HepG2 (cell line): Measurements from ENCODE around the gene SIT1. TPM values are rescaled to one million over a fixed set of nuclear protein-coding genes. Genes with fewer than 3 reads are reported as not detected.
A peak's percentile ranks its signal among the peaks of the same experiment; 100 is the strongest.

Experiments
- CC2D1A ChIP-seq: sonication (generic); formaldehyde crosslinking; IDR thresholded peaks from 2 replicates; pipeline ENCODE4 v1.8.1; 2023; ENCODE audit warnings: mild to moderate bottlenecking, missing genetic modification reagents
- CHD2 ChIP-seq: IDR thresholded peaks from 2 replicates; pipeline ENCODE4 v1.6.1; 2011; ENCODE audit warnings: low read depth, low read length, improper control_type of control experiment
- FOXM1 ChIP-seq: sonication (generic); formaldehyde crosslinking; IDR thresholded peaks from 2 replicates; pipeline ENCODE4 v1.5.0; 2020; ENCODE audit warnings: missing genetic modification reagents
- FOXP1 ChIP-seq, 2 experiments: fragments of 450-650 bp in 1 of 2; IDR thresholded peaks; 2 replicates each; pipeline ENCODE4 v1.6.1; 2017 to 2018; ENCODE audit warnings: antibody characterized with exemption in 1 of 2
- HCFC1 ChIP-seq: fragments of 150-350 bp; IDR thresholded peaks from 2 replicates; pipeline ENCODE4 v1.6.1; 2014; ENCODE audit warnings: low read depth, low read length
- HNF4G ChIP-seq, 2 experiments: sonication (generic) in 1 of 2; formaldehyde crosslinking in 1 of 2; IDR thresholded peaks; 2 replicates each; pipeline versions ENCODE4 v1.4.0 to v1.6.1; 2011 to 2020; ENCODE audit warnings: borderline replicate concordance in 2 of 2, low read depth in 2 of 2, mild to moderate bottlenecking in 2 of 2, low read length in 1 of 2, missing genetic modification reagents in 1 of 2, moderate library complexity in 1 of 2
- KAT7 ChIP-seq: IDR thresholded peaks from 2 replicates; pipeline ENCODE4 v1.6.1; 2018; ENCODE audit warnings: borderline replicate concordance, missing compliant biosample characterization
- MED1 ChIP-seq: sonication (generic); formaldehyde crosslinking; IDR thresholded peaks from 2 replicates; pipeline ENCODE4 v1.4.0; 2020; ENCODE audit warnings: missing genetic modification reagents
- NR2C2 ChIP-seq: sonication (generic); formaldehyde crosslinking; IDR thresholded peaks from 2 replicates; pipeline ENCODE4 v1.4.0; 2020; ENCODE audit warnings: missing genetic modification reagents, mild to moderate bottlenecking, moderate library complexity, borderline replicate concordance
- POLR2G ChIP-seq: fragments of 200-400 bp; formaldehyde crosslinking; IDR thresholded peaks from 2 replicates; pipeline ENCODE4 v1.6.1; 2018; ENCODE audit warnings: mild to moderate bottlenecking, low read depth, low read length, moderate library complexity
- RORA ChIP-seq: sonication (generic); formaldehyde crosslinking; IDR thresholded peaks from 2 replicates; pipeline ENCODE4 v1.5.0; 2020; ENCODE audit warnings: mild to moderate bottlenecking, missing genetic modification reagents, moderate library complexity
- SSRP1 ChIP-seq: IDR thresholded peaks from 2 replicates; pipeline ENCODE4 v1.6.1; 2016; ENCODE audit warnings: control low read depth
- TGIF2 ChIP-seq: IDR thresholded peaks from 2 replicates; pipeline ENCODE4 v1.6.1; 2016; ENCODE audit warnings: control low read depth, missing compliant biosample characterization
- YEATS4 ChIP-seq: sonication (generic); formaldehyde crosslinking; IDR thresholded peaks from 2 replicates; pipeline ENCODE4 v1.4.0; 2020; ENCODE audit warnings: missing genetic modification reagents, borderline replicate concordance
- ZNF282 ChIP-seq: fragments of 450-650 bp; IDR thresholded peaks from 2 replicates; pipeline ENCODE4 v1.6.1; 2018; ENCODE audit not compliant: partially characterized antibody
- ZNF891 ChIP-seq: sonication (generic); formaldehyde crosslinking; IDR thresholded peaks from 2 replicates; pipeline ENCODE4 v1.5.0; 2020; ENCODE audit warnings: mild to moderate bottlenecking, missing genetic modification reagents
- polyA plus RNA-seq, 8 experiments: library from polyadenylated mRNA; depleted of rRNA in 3 of 8; stranded (reverse) in 7 of 8; unstranded in 1 of 8; fragments of >200 nt; fragmentation: Illumina TruSeq in 4 of 8; extraction: Trizol in 4 of 8; gene quantifications; 2 replicates each; pipeline versions ENCODE4 v1.2.1 to v1.2.3, GENCODE V29; 2011 to 2016; ENCODE audit warnings: low read depth in 4 of 8, missing spikeins in 1 of 8, mixed read lengths in 1 of 8; ENCODE audit not compliant: insufficient read depth in 1 of 8
- total RNA-seq, 5 experiments: library from RNA; depleted of rRNA; stranded (reverse); fragments of >200 nt; fragmentation: Illumina TruSeq; extraction: Trizol; gene quantifications; 2 replicates each; pipeline ENCODE4 v1.2.3, GENCODE V29; 2016; ENCODE audit warnings: low read depth in 1 of 5
- TF ChIP-seq, protein P1 (sequence below): sonication (generic); IDR thresholded peaks from 2 replicates; pipeline ENCODE4 v1.6.1; 2016; ENCODE audit warnings: low read depth, borderline replicate concordance
- TF ChIP-seq, protein P2 (sequence below): sonication (generic); formaldehyde crosslinking; IDR thresholded peaks from 2 replicates; pipeline ENCODE4 v1.4.0; 2020; ENCODE audit warnings: low read depth, mild to moderate bottlenecking, missing genetic modification reagents
- TF ChIP-seq, protein P3 (sequence below): sonication (generic); formaldehyde crosslinking; IDR thresholded peaks from 2 replicates; pipeline ENCODE4 v1.4.0; 2020; ENCODE audit warnings: missing genetic modification reagents
- TF ChIP-seq, protein P4 (sequence below): IDR thresholded peaks from 2 replicates; pipeline ENCODE4 v1.6.1; 2016; ENCODE audit warnings: low read depth, borderline replicate concordance
- TF ChIP-seq, protein P5 (sequence below): sonication (generic); formaldehyde crosslinking; IDR thresholded peaks from 2 replicates; pipeline ENCODE4 v1.5.0; 2020; ENCODE audit warnings: missing genetic modification reagents

The SIT1 gene
- total and polyA plus RNA-seq, 2 of the 13 experiments (the other 11 are each of a cell fraction or from before 2014, with no cell fraction given) = 0.09 to 6.7 TPM

DNA sequence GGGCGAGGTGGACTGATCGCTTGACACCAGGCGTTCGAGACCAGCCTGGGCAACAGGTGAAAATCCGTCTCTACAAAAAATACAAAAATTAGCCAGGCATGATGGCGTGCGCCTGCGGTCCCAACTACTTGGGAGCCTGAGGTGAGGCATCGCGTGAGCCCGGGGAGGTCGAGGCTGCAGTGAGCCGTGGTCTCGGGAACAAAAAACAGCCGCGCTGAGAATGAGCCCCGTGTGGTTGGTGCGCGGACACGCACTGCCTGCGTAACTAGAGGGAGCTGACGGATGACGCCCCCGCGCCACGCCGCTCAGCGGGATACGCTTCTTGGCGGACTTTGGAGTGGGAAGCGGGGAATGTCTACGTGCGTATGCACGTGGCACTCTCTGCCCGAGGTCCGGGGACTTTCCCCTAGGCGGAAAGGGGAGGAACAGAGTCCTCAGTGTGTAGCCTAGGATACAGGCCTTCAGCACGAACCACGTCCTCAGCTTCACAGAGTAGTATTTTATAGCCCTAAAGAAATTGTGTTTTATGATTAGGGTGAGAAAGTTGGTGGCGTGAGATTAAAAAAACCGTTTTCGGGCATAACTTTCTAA is 6.9 kb upstream of the SIT1 start, which contains the start of gene RMRP (continued):
- TF ChIP-seq, protein P1, sequence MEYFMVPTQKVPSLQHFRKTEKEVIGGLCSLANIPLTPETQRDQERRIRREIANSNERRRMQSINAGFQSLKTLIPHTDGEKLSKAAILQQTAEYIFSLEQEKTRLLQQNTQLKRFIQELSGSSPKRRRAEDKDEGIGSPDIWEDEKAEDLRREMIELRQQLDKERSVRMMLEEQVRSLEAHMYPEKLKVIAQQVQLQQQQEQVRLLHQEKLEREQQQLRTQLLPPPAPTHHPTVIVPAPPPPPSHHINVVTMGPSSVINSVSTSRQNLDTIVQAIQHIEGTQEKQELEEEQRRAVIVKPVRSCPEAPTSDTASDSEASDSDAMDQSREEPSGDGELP = peak; percentile 61
- TF ChIP-seq MED1 (peak; percentile 97), ZNF891 (CRISPR knock-in tag) (peak; percentile 86; the same call in 1 of the 2 replicates), TGIF2 (CRISPR knock-in tag) (peak; percentile 78), HCFC1 (no peak), SSRP1 (CRISPR knock-in tag) (peak; percentile 99), CHD2 (peak; percentile 64; the same call in 1 of the 2 replicates), KAT7 (CRISPR knock-in tag) (peak; percentile 78; the same call in 1 of the 2 replicates), NR2C2 (CRISPR knock-in tag) (no peak), YEATS4 (CRISPR knock-in tag) (peak; percentile 98), RORA (CRISPR knock-in tag) (no peak), CC2D1A (CRISPR knock-in tag) (peak; percentile 99), FOXM1 (CRISPR knock-in tag) (peak; percentile 84; the same call in 1 of the 2 replicates), FOXP1 (IDR thresholded peaks at IDR 0.05) (no peak), FOXP1 (CRISPR knock-in tag; IDR thresholded peaks at IDR 0.05) (no peak), POLR2G (no peak), ZNF282 (no peak), HNF4G (IDR thresholded peaks at IDR 0.05; ENCODE audit: borderline replicate concordance, low read depth, low read length) (peak; percentile 90), HNF4G (CRISPR knock-in tag; IDR thresholded peaks at IDR 0.05; ENCODE audit: borderline replicate concordance, low read depth) (peak; percentile 93)
- TF ChIP-seq, protein P2, sequence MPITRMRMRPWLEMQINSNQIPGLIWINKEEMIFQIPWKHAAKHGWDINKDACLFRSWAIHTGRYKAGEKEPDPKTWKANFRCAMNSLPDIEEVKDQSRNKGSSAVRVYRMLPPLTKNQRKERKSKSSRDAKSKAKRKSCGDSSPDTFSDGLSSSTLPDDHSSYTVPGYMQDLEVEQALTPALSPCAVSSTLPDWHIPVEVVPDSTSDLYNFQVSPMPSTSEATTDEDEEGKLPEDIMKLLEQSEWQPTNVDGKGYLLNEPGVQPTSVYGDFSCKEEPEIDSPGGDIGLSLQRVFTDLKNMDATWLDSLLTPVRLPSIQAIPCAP (CRISPR knock-in tag) = no peak
- TF ChIP-seq, protein P3, sequence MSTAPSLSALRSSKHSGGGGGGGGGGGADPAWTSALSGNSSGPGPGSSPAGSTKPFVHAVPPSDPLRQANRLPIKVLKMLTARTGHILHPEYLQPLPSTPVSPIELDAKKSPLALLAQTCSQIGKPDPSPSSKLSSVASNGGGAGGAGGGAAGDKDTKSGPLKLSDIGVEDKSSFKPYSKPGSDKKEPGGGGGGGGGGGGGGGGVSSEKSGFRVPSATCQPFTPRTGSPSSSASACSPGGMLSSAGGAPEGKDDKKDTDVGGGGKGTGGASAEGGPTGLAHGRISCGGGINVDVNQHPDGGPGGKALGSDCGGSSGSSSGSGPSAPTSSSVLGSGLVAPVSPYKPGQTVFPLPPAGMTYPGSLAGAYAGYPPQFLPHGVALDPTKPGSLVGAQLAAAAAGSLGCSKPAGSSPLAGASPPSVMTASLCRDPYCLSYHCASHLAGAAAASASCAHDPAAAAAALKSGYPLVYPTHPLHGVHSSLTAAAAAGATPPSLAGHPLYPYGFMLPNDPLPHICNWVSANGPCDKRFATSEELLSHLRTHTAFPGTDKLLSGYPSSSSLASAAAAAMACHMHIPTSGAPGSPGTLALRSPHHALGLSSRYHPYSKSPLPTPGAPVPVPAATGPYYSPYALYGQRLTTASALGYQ (CRISPR knock-in tag) = peak; percentile 85
- TF ChIP-seq, protein P4, sequence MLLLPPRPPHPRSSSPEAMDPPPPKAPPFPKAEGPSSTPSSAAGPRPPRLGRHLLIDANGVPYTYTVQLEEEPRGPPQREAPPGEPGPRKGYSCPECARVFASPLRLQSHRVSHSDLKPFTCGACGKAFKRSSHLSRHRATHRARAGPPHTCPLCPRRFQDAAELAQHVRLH (CRISPR knock-in tag) = peak; percentile 97; the same call in 1 of the 2 replicates
- TF ChIP-seq, protein P5, sequence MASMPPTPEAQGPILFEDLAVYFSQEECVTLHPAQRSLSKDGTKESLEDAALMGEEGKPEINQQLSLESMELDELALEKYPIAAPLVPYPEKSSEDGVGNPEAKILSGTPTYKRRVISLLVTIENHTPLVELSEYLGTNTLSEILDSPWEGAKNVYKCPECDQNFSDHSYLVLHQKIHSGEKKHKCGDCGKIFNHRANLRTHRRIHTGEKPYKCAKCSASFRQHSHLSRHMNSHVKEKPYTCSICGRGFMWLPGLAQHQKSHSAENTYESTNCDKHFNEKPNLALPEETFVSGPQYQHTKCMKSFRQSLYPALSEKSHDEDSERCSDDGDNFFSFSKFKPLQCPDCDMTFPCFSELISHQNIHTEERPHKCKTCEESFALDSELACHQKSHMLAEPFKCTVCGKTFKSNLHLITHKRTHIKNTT (CRISPR knock-in tag) = peak; percentile 82; the same call in 1 of the 2 replicates
